HepG2 (cell line): Measurements from ENCODE around the gene CCSER1. TPM values are rescaled to one million over a fixed set of nuclear protein-coding genes. Genes with fewer than 3 reads are reported as not detected.

Experiments used
- ATAC-seq: fragments of 200-7000 bp; cut with Tn5 transposase; 3 replicates; pipeline ENCODE4 v1.9.1; 2020; ENCODE audit warnings: mild to moderate bottlenecking, moderate library complexity
- BruUV-seq: library from RNA; stranded (reverse); fragments of 400-500 nt; replicated peaks from 2 replicates; lab custom pipeline; 2021; lab: Mats Ljungman, UMichigan
- CTCF ChIA-PET: fragments of 300-600 bp; formaldehyde crosslinking; extraction: SDS; loops from one replicate; lab custom pipeline; 2021; ENCODE audit warnings: low total read pairs, inconsistent platforms, low intra/inter-chr PET ratio; lab: Yijun Ruan, JAX
- POLR2A ChIA-PET: fragments of 350-600 bp; sonication (Branson Sonifier 250); formaldehyde crosslinking; loops from one replicate; lab custom pipeline; 2020; ENCODE audit warnings: antibody characterized with exemption, inconsistent platforms; lab: Yijun Ruan, JAX
- DNase-seq: peaks from one replicate; pipeline ENCODE4 v3.0.0-alpha.2; 2015; ENCODE audit warnings: low spot score
- FAIRE-seq: peaks from 3 replicates; lab custom pipeline; 2011; peaks lifted over from hg19 to GRCh38; lab: Jason Lieb, UNC
- H2AFZ ChIP-seq: one replicate; pipeline ENCODE4 v1.6.1; 2011; ENCODE audit warnings: low read length, inconsistent platforms
- H3K27ac ChIP-seq: fragments of 300-600 bp; 3 replicates; pipeline ENCODE4 v1.8.0; 2011; ENCODE audit warnings: mixed run types, mild to moderate bottlenecking, mixed read lengths, low read length, inconsistent platforms; ENCODE audit not compliant: insufficient read depth; ENCODE audit errors: extremely low read length
- H3K27me3 ChIP-seq, 2 experiments: fragments of 200-600 bp in 1 of 2; 2 replicates in 1 of 2; 3 replicates in 1 of 2; pipeline versions ENCODE4 v1.6.0 to v1.8.0; 2011; ENCODE audit warnings: low read length in 2 of 2, mild to moderate bottlenecking in 2 of 2, moderate library complexity in 2 of 2, inconsistent platforms in 1 of 2; ENCODE audit not compliant: insufficient read depth in 2 of 2, control insufficient read depth in 1 of 2
- H3K36me3 ChIP-seq, 2 experiments: fragments of 200-600 bp in 1 of 2; replicated peaks in 1 of 2; 2 replicates in 1 of 2; 3 replicates in 1 of 2; pipeline versions ENCODE4 v1.5.1 to v1.8.0; 2011; ENCODE audit warnings: low read length in 2 of 2, inconsistent platforms in 1 of 2; ENCODE audit not compliant: insufficient read depth in 2 of 2, control insufficient read depth in 1 of 2
- H3K4me1 ChIP-seq: 2 replicates; pipeline ENCODE4 v1.5.1; 2012; ENCODE audit warnings: low read length, inconsistent platforms; ENCODE audit not compliant: insufficient read depth
- H3K4me2 ChIP-seq: 2 replicates; pipeline ENCODE4 v1.6.0; 2011; ENCODE audit warnings: low read depth, low read length, inconsistent platforms
- H3K4me3 ChIP-seq, 3 experiments: fragments of 200-600 bp in 1 of 3; sonication (generic), shearing (Covaris generic) in 1 of 3; replicated peaks in 1 of 3; 2 replicates each; pipeline ENCODE4 v1.5.1; 2011 to 2016; ENCODE audit warnings: low read length in 3 of 3, inconsistent platforms in 2 of 3, low read depth in 2 of 3, mild to moderate bottlenecking in 2 of 3, control low read depth in 1 of 3, mixed read lengths in 1 of 3; ENCODE audit not compliant: insufficient read depth in 1 of 3
- H3K79me2 ChIP-seq: one replicate; pipeline ENCODE4 v1.6.1; 2011; ENCODE audit warnings: low read length, inconsistent platforms; ENCODE audit not compliant: insufficient read depth
- H3K9ac ChIP-seq: 2 replicates; pipeline ENCODE4 v1.6.0; 2011; ENCODE audit warnings: mild to moderate bottlenecking, low read depth, low read length, inconsistent platforms; ENCODE audit not compliant: insufficient read depth
- H3K9me3 ChIP-seq: 2 replicates; pipeline ENCODE4 v1.5.1; 2012; ENCODE audit warnings: mild to moderate bottlenecking, low read length
- H4K20me1 ChIP-seq: 2 replicates; pipeline ENCODE4 v1.6.0; 2011; ENCODE audit warnings: inconsistent platforms, mild to moderate bottlenecking, low read length, moderate library complexity; ENCODE audit not compliant: insufficient read depth
- CEBPB ChIP-seq: IDR thresholded peaks from 2 replicates; pipeline ENCODE4 v1.6.1; 2011; ENCODE audit warnings: low read depth, low read length, improper control_type of control experiment, borderline replicate concordance
- KDM2A ChIP-seq: sonication (generic); formaldehyde crosslinking; IDR thresholded peaks from 2 replicates; pipeline ENCODE4 v1.4.0; 2020; ENCODE audit warnings: low read depth, missing genetic modification reagents, borderline replicate concordance
- NR3C1 ChIP-seq: sonication (generic); formaldehyde crosslinking; IDR thresholded peaks from 2 replicates; pipeline ENCODE4 v1.4.0; 2020; ENCODE audit warnings: missing genetic modification reagents
- PATZ1 ChIP-seq: sonication (generic); formaldehyde crosslinking; IDR thresholded peaks from 2 replicates; pipeline ENCODE4 v1.4.0; 2020; ENCODE audit warnings: missing genetic modification reagents
- PHF21A ChIP-seq: sonication (generic); formaldehyde crosslinking; IDR thresholded peaks from 2 replicates; pipeline ENCODE4 v1.5.0; 2020; ENCODE audit warnings: mild to moderate bottlenecking, missing genetic modification reagents
- TOPORS ChIP-seq: sonication (generic); formaldehyde crosslinking; IDR thresholded peaks from 2 replicates; pipeline ENCODE4 v1.8.0; 2023; ENCODE audit warnings: mild to moderate bottlenecking, missing genetic modification reagents
- ZC3H4 ChIP-seq: sonication (generic); formaldehyde crosslinking; IDR thresholded peaks from 2 replicates; pipeline ENCODE4 v1.4.0; 2020; ENCODE audit warnings: missing genetic modification reagents, borderline replicate concordance
- ZNF547 ChIP-seq: sonication (generic); formaldehyde crosslinking; IDR thresholded peaks from 2 replicates; pipeline ENCODE4 v1.5.1; 2020; ENCODE audit warnings: mild to moderate bottlenecking, missing genetic modification reagents
- WGBS: methylation state at CpG from one replicate; pipeline ENCODE4 v1.1.6; 2017; ENCODE audit warnings: low lambda C conversion rate; 5-methylcytosine and 5-hydroxymethylcytosine counted together
- in situ Hi-C: cut with HindIII; loops from 2 replicates; pipeline ENCODE4 v1.10.0; 2017; ENCODE audit warnings: low pct_unique_long_range_greater_than_20kb; ENCODE audit not compliant: extremely low pct_ligation_motif_present
- intact Hi-C: fragments of 100-400 bp; cut with micrococcal nuclease; formaldehyde crosslinking; loops from one replicate; pipeline ENCODE4 v1.10.0; 2022; ENCODE audit not compliant: unreplicated experiment
- polyA plus RNA-seq, 8 experiments: library from polyadenylated mRNA; depleted of rRNA in 3 of 8; stranded (reverse) in 7 of 8; unstranded in 1 of 8; fragments of >200 nt; fragmentation: Illumina TruSeq in 4 of 8; extraction: Trizol in 4 of 8; gene quantifications; 2 replicates each; pipeline versions ENCODE4 v1.2.1 to v1.2.3, GENCODE V29; 2011 to 2016; ENCODE audit warnings: low read depth in 4 of 8, missing spikeins in 1 of 8, mixed read lengths in 1 of 8; ENCODE audit not compliant: insufficient read depth in 1 of 8
- total RNA-seq, 5 experiments: library from RNA; depleted of rRNA; stranded (reverse); fragments of >200 nt; fragmentation: Illumina TruSeq; extraction: Trizol; gene quantifications; 2 replicates each; pipeline ENCODE4 v1.2.3, GENCODE V29; 2016; ENCODE audit warnings: low read depth in 1 of 5
- TF ChIP-seq, protein P1 (sequence below): fragments of 450-650 bp; IDR thresholded peaks from 2 replicates; pipeline ENCODE4 v1.6.1; 2016

Gene CCSER1
- total and polyA plus RNA-seq, 2 of the 13 experiments (the other 11 are each of a cell fraction or from before 2014, with no cell fraction given), result not detected

DNA sequence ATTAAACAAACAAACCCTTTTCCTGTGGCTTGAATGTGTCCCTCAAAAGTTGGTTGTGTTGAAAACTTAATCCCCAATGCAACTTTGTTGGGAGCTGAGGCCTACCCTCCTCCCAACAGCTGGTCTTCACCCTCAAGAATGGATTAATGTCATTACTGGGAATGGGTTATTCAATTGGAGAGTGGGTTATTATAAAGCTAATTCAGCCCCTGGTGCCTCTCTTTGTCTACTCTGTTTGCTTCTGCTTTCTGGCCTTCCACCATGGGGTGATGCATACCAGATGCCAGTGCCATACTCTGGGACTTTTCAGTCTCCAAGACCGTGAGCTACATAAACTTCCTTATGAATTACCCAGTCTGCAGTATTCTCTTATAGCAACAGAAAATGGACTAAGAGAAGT is 706.5 kb downstream of the CCSER1 start:
- Histone ChIP-seq H2AFZ (no peak overlapping the region), H3K36me3 (no peaks in the 10 kb centered on the region), H3K4me3 (no peak overlapping the region), H3K9me3 (no peaks in the 10 kb centered on the region), H3K9ac (no peak overlapping the region), H3K27ac (no peak overlapping the region), H3K79me2 (no peaks in the 10 kb centered on the region), H3K4me1 (no peaks in the 10 kb centered on the region), H3K4me2 (no peak overlapping the region), H3K27me3 (no peaks in the 10 kb centered on the region; a peak in 1 of 5 replicates), H4K20me1 (no peaks in the 10 kb centered on the region)
- in situ Hi-C loops (no loop called here), intact Hi-C loops (no loop called here)
- ATAC-seq, result no peak
- ChIA-PET POLR2A (no interaction called here), CTCF (no interaction called here)
- 50% methylated on average over 1 of the region's 1 CpG for WGBS
- no TSS peak for BruUV-seq
- no peak for DNase-seq
- TF ChIP-seq NR3C1, result no peak
- TF ChIP-seq KDM2A (CRISPR knock-in tag), result no peak
- TF ChIP-seq, protein P1, sequence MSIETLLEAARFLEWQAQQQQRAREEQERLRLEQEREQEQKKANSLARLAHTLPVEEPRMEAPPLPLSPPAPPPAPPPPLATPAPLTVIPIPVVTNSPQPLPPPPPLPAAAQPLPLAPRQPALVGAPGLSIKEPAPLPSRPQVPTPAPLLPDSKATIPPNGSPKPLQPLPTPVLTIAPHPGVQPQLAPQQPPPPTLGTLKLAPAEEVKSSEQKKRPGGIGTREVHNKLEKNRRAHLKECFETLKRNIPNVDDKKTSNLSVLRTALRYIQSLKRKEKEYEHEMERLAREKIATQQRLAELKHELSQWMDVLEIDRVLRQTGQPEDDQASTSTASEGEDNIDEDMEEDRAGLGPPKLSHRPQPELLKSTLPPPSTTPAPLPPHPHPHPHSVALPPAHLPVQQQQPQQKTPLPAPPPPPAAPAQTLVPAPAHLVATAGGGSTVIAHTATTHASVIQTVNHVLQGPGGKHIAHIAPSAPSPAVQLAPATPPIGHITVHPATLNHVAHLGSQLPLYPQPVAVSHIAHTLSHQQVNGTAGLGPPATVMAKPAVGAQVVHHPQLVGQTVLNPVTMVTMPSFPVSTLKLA, result no peak
- TF ChIP-seq TOPORS (CRISPR knock-in tag), result no peak
- no peak for TF ChIP-seq PATZ1
- TF ChIP-seq ZC3H4 (CRISPR knock-in tag), result no peak
- TF ChIP-seq ZNF547 (CRISPR knock-in tag), result no peak
- no peak for TF ChIP-seq PHF21A (CRISPR knock-in tag)
- no peak for TF ChIP-seq CEBPB
- FAIRE-seq, result no peak
